DMS153 (cell line): ENCODE measurements around the gene MAP6.

ENCODE experiments used
- DNase-seq: peaks from one replicate; lab custom pipeline; 2025; lab: John Stamatoyannopoulos, UW

MAP6 gene

GRCh38 chr11:75567971-75568370 lies 100.9 kb downstream of the MAP6 start:
- DNase-seq: no peak

GRCh38 chr11:75566763-75567279 lies 102.0 kb downstream of the MAP6 start:
- no peak for DNase-seq

- DNase-seq: no peak
These were observed 102.7 kb downstream of the MAP6 start for GRCh38 chr11:75565916-75566762.

GRCh38 chr11:75565221-75565814 lies 103.5 kb downstream of the MAP6 start:
- DNase-seq: no peak

GRCh38 chr11:75563978-75564552 lies 104.8 kb downstream of the MAP6 start:
- no peak for DNase-seq

- no peak for DNase-seq
These were observed 105.3 kb downstream of the MAP6 start for GRCh38 chr11:75563501-75563977.

- DNase-seq: no peak
These were observed 105.9 kb downstream of the MAP6 start for GRCh38 chr11:75562836-75563484.

- DNase-seq: peak; percentile 63
These were observed 106.6 kb downstream of the MAP6 start, which contains the start of gene SERPINH1 for GRCh38 chr11:75562048-75562835. Gene SERPINH1, plus strand, starts transcription at chr11:75562253. Its CDS starts 4,097 bp downstream, at chr11:75566350.

GRCh38 chr11:75561426-75562047 lies 107.3 kb downstream of the MAP6 start:
- no peak for DNase-seq

- no peak for DNase-seq
These were observed 108.2 kb downstream of the MAP6 start for GRCh38 chr11:75560644-75561043.

- DNase-seq: no peak
These were observed 109.6 kb downstream of the MAP6 start for GRCh38 chr11:75558939-75559843.

GRCh38 chr11:75557666-75558494 lies 111.0 kb downstream of the MAP6 start:
- DNase-seq: no peak

- no peak for DNase-seq
These were observed 112.6 kb downstream of the MAP6 start for GRCh38 chr11:75556275-75556674.

- DNase-seq: no peak
These were observed 113.6 kb downstream of the MAP6 start for GRCh38 chr11:75555079-75555811.

- DNase-seq: no peak
These were observed 114.4 kb downstream of the MAP6 start for GRCh38 chr11:75554258-75555022.

- DNase-seq: no peak
These were observed 115.0 kb downstream of the MAP6 start for GRCh38 chr11:75553889-75554257.

GRCh38 chr11:75553182-75553581 lies 115.7 kb downstream of the MAP6 start:
- no peak for DNase-seq
